HG03378 (cell line): Measurements from ENCODE around the gene EPB41L2.

Source experiments
- ATAC-seq: cut with Tn5 transposase; IDR thresholded peaks from one replicate; pipeline ENCODE4 v1.9.1; 2021; ENCODE audit warnings: mild to moderate bottlenecking, moderate library complexity; ENCODE audit not compliant: unreplicated experiment

EPB41L2 gene

GRCh38 chr6:130980310-130981032 is 82.6 kb downstream of the EPB41L2 start:
- no peak for ATAC-seq

DNA sequence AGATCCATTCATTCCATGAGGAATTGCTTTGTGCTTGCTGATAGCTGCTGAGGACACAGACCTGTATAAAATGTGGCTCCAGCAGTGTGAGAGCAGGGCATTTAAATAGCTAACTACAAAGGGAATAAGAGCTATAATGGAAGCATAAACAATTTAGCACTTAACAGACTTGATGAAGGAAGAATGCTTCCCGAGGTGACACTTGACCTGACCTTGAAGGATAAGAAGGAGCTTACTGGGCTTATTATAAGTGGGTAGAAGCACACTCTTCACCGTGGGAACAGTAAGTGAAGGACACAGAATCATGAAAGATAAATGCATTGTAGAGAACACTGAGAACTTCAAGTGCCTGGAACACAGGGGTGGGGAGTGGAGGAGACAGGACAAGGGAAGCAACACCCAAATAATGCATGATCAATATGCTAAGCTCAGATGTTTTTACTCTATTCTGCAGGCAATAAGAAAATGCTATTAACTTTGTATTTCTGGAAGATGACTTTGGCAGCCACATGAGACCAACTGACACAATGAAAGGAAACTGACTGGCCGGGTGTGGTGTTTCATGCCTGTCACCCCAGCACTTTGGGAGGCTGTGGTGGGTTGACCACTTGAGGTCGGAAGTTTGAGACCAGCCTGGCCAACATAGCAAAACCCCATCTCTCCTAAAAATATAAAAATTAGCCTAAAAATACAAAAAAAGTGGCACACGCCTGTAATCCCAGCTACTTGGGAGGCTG is 84.2 kb downstream of the EPB41L2 start:
- no peak for ATAC-seq

GRCh38 chr6:130978180-130978579 is 84.9 kb downstream of the EPB41L2 start:
- ATAC-seq: no peak

GRCh38 chr6:130975325-130975724 is 87.7 kb downstream of the EPB41L2 start:
- ATAC-seq: no peak

DNA sequence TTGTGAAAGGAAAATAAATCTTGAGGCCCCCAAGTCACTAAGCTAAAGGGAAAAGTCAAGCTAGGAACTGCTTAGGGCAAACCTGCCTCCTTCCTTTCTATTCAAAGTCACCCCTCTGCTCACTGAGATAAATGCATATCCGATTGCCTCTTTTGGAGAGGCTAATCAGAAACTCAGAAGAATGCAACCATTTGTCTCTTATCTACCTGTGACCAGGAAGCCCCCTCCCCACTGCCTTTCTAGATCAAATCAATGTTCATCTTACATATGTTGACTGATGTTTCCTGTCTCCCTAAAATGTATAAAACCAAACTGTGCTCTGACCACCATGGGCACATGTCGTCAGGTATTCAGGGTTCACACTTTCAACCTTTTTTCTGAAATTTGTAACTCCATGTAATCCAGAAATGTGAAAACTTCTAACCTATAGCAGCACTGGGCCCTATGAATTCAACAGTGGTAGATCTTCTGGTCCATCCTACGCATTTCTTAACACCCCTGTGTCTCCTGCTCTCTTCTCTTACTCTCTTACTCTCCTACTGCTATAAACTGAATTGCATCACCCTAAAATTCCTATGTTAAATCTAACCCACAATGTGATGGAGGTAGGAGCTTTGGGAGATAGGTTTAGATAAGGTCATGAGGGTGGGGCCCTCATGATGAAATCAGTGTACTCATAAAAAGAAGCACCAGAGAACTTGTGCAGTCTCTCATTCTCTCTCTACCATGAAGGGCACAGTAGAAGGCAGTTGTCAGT is 89.3 kb downstream of the EPB41L2 start:
- ATAC-seq: no peak

DNA sequence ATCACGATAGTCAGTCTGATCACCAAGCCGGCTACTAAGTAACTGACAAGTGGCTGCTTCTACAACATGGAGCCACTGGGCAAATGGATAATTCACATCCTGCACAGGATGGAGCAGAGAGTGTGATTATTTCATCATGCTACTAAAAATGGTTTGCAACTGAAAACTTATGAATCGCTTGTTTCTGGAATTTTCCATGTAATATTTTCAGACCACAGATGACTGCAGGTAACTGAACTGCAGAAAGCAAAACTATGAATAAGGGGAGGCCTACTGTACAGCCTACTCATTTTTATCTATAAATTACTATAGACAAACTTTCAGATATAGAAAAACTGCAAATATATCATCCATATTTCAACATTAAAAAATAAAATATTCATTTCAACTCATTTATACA is 91.5 kb downstream of the EPB41L2 start:
- no peak for ATAC-seq

DNA sequence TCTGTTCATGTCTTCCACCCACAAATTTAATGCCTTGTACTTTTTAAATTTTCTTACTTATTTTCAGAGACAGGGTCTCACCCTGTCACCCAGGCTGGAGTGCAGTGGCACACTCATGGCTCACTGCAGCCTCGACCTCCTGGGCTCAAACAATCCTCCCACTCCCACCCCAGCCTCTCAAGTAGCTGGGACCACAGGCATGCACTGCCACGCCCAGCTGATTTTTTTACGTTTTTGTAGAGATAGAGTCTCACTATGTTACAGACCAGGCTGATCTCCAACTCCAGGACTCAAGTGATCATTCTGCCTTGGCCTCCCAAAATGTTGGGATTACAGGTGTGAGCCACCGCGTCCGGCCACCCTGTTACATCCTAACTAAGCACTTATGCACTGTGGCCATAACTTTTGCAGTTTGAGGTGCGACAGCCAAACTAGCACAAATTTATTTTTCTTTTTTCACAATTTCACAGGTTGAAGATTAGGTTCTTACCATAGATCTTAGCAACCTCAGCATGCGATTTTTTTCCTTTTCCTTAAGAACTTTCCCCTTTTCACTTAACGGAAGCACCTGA is 92.1 kb downstream of the EPB41L2 start:
- ATAC-seq: no peak

DNA sequence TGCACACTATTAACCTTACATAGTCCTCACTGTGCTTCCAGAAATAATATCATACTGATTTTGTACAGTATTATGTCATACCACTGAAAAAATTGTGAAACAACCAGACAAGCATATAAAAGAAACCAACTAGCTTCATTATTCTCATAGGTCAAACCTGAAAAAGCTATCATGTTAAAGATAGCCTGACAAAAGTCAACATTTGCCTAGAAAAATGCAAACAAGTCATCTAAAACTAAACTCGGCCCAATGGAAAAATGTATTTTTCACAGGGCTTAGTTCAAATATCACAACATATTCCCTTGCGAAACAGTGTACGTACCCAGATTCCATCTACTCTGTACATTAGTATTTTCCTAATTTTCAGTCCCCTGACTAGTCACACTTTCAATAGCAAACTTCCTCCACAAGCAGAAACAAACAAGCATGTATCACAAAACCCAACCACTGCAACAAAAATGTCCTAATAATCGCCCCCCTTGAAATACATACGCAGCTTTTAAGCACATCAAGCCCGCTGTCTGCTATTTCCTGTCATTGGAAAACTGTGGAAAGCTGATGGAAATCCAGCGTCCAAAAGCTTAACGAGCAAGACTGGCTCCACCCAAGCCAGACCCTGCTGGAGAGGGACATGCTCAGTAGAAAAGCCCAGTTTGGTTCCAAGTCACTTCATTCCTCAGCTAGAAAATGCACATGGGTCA is 93.1 kb downstream of the EPB41L2 start:
- no peak for ATAC-seq

GRCh38 chr6:130969166-130969565 is 93.9 kb downstream of the EPB41L2 start:
- no peak for ATAC-seq

DNA sequence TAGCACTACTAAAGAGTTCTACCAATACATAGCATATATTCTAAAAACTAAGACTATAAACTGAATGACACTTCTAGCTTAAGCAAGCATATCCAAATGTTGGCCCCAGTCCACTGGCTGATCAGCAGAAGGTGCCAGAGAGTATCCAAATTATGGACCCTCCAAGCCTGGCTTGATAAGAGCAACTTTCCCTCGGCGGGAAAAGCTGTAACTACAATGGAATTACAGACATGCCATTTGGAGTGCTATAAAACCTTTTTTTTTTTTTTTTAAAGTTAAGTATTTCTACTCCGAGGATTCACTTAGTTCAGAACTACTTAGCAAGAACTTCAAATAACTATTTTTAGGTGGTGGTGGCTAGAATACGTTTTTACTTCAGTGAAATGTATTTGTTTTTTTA is 94.6 kb downstream of the EPB41L2 start:
- no peak for ATAC-seq

- no peak for ATAC-seq
Measured at GRCh38 chr6:130967502-130968445, 95.3 kb downstream of the EPB41L2 start.

DNA sequence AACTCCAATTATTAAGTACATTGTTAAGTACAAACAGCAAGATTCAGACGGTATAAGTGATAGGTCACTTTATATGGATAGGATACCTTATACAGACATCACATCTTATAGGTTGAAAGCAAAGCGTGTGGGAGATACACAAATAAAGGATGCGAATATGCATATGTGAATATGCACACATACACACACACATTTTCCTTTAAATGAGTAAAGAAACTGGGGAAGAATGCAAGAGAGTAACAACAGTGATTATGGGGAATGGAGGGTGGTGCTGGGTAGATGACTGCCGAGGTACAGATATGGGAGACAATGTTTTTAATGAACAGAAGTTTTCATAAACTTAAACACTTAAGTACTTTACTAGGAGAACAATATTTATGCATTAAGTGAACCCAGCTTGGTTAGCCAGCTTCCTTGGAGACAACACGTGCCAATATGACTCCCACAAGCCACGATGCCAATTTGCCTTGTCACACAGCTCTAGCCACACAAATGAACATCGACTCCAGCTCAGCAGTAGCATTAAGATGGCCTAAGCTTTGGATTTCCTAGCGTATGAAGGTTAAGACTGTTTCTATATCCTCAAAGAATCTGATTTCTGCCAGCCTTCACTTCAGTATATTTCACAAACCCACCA is 96.6 kb downstream of the EPB41L2 start:
- ATAC-seq: no peak

- ATAC-seq: no peak
Measured at GRCh38 chr6:130965656-130966055, 97.4 kb downstream of the EPB41L2 start.

- ATAC-seq: peak; percentile 56
Measured at GRCh38 chr6:130964808-130965604, 98.0 kb downstream of the EPB41L2 start.

DNA sequence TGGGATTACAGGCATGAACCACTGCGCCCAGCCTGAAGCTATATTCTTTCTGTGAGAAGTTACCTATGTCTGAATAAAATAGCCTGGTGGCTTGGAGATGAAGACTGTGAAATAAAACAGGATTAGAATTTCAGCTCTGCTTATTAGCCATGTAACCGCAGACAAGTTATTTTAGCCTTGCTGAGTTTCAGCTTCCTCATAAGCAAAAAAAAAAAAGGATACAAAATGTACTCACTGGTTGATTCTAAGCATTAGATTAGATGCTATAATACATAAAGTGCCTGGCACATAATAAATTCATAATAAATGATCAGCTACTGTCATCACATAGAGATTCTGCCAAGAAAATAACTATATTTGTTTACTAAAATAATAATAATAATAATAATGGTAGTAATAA is 98.8 kb downstream of the EPB41L2 start:
- ATAC-seq: peak; percentile 45

DNA sequence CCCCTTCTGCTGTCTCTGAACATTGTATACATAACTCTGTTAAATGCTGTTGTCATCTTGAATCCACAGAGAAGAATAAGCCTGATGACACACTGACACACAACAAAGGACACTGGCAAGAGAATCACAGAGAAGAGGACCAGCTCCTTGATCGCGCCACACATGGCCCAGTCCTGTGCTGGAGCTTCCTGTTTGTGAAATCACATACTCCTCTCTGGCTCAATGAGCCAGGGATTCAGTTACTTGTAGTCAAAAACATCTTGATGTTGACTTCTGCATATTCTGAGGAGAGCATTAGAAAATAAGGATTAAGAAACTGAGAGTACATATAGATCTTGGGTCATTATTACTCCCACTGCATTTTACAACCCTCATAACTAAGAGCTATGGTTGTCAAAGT is 100.1 kb downstream of the EPB41L2 start:
- no peak for ATAC-seq

DNA sequence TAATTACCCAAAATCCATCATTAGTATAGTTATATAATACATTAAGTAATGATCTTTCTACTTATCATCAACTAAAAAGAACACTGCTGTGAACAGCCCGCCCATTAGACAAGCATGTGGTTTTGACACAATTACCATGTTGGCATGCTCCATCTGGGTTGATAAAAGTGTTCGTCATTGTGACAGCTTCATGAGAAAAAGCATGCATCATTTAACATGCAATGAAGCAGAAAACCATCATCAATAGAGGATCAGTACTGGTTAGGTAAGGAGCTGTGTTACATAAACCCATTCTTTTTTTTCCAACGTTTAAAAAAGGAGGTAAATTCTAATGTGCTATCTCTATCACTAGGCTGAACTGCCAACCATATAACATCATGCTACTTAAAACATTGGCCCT is 101.9 kb downstream of the EPB41L2 start:
- ATAC-seq: no peak

- ATAC-seq: no peak
Measured at GRCh38 chr6:130959951-130960350, 103.1 kb downstream of the EPB41L2 start.
